Measurements from ENCODE around the gene SUOX.

DNA sequence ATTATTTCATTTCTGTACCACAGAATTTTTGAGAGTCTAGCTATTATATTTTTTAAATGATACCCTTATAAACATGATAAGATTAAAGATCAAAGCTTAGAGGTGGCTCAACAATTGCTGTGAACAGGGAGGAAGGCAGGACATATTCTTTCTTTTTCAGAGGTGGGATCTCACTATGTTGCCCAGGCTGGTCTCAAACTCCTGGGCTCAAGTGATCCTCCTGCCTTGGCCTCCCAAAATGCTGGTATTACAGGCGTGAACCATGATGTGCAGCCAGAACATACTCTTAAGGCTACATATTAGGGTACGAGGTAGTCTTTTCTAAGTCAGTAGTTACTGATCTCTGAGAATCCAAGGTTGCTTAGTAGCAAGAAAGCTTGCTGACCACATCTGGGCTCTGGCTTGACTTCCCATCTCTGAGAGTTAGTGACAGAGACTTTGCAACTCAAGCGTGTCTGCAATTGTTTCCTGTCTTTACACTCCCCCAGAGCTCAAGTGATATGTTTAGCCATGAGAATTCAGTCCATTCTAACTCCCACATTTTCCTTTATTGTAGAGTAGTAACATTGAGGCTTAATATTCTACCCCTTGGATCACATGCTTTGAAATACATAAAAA lies 14.6 kb upstream of the SUOX start:
- TF ChIP-seq POLR2AphosphoS5 (IDR thresholded peaks at IDR 0.05), result no peak
- TF ChIP-seq, protein P1, sequence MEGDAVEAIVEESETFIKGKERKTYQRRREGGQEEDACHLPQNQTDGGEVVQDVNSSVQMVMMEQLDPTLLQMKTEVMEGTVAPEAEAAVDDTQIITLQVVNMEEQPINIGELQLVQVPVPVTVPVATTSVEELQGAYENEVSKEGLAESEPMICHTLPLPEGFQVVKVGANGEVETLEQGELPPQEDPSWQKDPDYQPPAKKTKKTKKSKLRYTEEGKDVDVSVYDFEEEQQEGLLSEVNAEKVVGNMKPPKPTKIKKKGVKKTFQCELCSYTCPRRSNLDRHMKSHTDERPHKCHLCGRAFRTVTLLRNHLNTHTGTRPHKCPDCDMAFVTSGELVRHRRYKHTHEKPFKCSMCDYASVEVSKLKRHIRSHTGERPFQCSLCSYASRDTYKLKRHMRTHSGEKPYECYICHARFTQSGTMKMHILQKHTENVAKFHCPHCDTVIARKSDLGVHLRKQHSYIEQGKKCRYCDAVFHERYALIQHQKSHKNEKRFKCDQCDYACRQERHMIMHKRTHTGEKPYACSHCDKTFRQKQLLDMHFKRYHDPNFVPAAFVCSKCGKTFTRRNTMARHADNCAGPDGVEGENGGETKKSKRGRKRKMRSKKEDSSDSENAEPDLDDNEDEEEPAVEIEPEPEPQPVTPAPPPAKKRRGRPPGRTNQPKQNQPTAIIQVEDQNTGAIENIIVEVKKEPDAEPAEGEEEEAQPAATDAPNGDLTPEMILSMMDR (IDR thresholded peaks at IDR 0.05), result no peak

Data from stomach (tissue), 4 donors.